Measurements from ENCODE around the gene TTLL9.

- TF ChIP-seq SIN3A (IDR thresholded peaks at IDR 0.05; ENCODE audit: borderline replicate concordance, insufficient read depth, low read depth, low read length) (no peak), CTCF (IDR thresholded peaks at IDR 0.05) (no peak), REST (IDR thresholded peaks at IDR 0.05; ENCODE audit: insufficient read depth in 1 of 2, low read depth in 2 of 2, low read length in 1 of 2) (no peak), POLR2AphosphoS5 (IDR thresholded peaks at IDR 0.05; ENCODE audit: low read depth, low read length) (no peak)
These were observed 99.6 kb downstream of the TTLL9 start for GRCh38 chr20:31969991-31970390.

Measured in Panc1 (cell line).